GM21381 (cell line): ENCODE results near the gene NFIA.

Experiments used
- ATAC-seq: cut with Tn5 transposase; IDR thresholded peaks from one replicate; pipeline ENCODE4 v1.9.1; 2021; ENCODE audit warnings: mild to moderate bottlenecking, moderate library complexity; ENCODE audit not compliant: unreplicated experiment

Gene NFIA

DNA sequence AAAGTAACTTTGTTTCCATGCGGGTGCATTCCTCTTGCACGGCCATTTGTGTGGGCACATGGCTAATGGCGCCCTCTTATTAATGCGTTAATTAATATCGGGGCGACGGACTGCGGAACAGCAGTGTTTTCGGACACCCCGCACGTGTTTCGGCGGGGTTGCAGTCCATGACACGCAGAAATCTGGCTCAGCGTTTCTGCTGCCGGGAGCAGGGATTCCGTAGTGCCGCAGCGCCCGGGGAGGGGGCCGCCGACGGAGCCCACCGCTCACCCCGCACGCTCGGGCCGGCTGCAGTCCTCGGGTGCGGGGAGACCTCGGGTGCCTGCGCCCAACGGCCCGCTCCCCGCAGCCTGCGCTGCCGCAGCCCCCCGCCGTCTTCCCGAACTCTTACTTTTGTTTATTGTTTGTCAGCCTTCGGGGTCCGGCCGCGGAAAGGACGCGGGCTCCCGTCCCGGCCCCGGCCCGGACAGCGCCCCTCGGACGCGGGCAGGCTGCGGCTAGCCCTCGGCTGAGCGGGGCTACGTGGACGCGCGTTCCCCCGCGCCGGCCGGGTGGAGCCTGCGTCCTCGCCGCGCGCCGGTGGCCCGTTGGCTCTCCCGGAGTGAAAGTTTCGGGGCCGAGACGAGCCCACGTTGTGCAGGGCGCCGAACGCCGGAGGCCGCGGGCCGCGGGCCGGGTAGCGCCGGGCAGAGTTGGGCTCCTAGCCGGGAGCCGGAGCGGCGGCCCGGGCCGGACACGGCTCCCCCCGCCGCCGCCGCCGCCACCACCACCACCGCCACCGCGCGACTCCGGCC, 849 bp downstream of the NFIA start:
- no peak for ATAC-seq

DNA sequence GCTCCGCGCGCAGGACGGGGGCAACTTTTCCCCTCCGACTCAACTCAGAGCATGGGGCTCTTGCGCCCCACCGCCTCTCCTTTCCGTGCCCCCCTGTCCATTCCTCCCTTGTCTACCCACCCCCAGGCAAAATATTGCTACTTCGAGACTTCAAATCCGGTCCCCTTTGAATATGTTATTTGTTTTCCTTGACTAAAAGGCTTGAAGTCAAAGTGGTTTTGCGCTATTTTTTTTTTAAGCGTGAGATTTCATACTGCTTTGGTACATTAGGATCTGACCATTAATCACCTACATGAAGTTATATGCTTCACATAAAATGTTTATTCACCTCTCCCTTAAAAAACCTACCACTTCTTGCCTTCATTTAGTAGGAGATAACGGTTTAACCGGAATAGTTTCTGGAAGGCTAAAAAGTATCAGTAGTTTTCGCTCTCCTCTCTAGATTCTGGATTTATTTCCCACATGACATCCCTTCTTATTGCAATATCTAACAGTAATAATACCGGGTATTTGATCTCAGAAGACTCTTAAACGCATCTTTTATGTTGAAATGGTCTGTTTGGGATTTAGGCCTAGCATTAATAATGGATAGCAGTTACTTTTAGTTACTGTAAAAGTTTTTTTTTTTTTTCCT, 1.6 kb downstream of the NFIA start:
- ATAC-seq = no peak

DNA sequence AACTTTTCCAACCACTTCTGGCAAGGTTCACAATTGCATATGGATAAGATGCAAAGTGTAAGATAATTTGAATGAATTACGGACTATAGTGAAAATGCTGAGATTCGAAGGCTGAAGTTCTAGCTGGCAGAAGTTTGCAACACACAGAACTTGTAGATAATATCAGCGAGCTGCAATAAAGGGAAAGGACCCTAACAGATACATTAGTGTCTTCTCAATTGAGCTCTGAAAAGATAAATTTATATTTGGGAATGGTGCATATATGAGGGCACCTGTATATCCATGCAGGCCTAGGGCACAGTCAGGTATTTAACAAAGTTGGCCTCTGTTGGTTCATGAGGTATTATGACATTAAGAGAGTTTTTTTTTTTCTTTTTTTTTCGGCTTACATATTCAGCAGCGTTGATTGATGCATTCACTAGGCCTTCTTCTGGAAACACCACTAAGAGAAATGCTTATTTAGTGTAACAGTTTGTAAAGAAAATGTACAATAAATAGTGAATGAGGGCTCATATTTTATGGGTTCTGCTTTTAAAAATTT, 2.2 kb downstream of the NFIA start:
- no peak for ATAC-seq

DNA sequence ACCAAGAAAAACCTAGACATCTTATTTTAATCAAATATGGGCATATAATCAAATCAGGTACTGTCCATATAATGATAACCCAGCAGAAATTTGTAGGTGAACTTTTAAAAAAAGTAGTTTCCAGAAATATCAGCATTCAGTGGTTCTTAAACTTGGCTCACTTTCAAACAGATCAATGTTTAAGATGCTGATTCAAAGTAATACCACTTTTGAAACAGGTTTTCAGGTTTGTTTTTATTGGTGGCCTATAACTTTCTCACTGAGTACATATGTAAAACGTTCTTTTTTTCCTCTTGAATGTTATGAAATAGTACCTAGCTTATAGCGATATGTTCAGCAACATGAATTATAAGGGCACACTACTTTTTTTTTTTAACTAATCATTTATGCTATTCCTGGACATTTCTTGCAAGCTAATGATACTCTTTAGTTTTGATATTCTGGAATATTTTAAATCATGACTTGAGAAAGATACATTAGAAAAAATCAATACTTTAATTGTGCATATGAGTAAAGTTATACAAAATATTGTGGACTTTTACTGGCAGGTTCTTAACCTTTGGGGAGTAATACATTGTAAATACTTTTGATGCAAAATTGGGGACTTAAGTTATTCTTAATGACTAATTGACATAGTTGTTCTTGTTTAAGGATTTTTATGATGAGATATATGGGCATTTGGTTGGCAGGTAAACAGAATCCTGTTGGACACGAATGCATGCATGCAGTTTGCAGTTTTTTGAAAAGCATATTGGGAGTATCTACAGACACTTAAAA, 3.0 kb downstream of the NFIA start:
- ATAC-seq = no peak

DNA sequence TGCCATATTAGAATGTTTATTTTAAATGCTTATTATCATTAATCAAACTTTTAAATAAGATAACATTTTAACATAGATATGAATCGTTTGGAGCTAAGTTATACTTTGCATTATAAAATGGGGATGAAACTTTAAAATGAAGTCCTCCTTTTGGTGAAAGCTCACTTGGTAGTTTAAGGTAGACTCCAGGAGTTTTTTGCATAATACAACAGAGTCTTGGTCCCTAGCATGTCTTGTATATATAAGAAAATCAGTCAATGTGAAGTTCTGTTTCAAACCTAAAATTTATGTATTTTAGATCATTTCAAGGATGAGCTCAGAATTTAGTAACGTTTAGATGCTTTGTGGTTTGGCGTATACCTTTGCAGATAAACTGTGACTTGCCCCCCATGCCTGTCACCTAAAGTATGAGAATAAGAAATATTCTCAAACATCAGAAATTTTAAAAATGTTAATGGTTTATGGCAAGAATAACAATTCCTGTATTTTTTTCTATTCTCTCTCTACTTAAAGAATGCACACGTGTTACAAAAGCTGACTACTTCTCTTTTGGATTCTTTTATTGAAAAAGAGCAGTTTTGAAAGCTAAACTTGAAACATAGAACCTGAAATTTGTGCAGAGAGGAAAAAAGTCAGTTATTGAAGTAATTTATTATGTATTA, 3.8 kb downstream of the NFIA start:
- no peak for ATAC-seq

DNA sequence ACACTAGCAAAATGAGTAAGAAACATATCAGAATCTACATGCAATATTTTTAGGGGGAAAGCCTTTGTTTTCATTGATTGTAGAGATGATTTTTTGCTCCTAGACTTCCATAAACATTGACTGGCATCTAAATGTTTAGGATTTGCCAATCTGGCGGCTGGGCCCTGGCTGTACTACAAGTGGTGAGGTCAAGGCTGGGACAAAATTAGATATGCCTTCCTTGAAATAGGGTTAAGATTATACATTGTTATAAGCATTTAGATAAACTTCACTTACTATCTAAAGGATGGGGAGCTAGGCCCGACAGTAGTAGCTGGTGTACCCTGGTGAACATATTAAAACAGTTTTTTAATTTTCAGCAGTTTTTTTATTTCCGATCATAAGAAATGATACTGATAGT, 5.2 kb downstream of the NFIA start:
- ATAC-seq = no peak

DNA sequence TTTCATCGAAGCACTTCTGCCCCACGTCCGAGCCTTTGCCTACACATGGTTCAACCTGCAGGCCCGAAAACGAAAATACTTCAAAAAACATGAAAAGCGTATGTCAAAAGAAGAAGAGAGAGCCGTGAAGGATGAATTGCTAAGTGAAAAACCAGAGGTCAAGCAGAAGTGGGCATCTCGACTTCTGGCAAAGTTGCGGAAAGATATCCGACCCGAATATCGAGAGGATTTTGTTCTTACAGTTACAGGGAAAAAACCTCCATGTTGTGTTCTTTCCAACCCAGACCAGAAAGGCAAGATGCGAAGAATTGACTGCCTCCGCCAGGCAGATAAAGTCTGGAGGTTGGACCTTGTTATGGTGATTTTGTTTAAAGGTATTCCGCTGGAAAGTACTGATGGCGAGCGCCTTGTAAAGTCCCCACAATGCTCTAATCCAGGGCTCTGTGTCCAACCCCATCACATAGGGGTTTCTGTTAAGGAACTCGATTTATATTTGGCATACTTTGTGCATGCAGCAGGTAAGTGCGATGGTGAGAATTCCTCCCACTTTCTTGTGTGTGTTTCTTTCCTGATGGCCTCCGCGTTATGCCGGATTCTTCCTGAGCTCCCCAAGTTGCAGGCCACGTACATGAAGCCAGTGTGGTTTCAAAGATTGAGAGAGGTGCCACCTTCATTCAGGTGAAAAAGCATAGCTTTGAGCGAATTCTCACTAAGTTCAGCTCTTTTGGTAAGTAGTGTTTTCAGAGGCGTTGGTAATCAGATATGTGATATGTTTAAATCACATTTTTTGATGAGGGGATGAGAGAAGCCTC, 6.0 kb downstream of the NFIA start:
- ATAC-seq = no peak

DNA sequence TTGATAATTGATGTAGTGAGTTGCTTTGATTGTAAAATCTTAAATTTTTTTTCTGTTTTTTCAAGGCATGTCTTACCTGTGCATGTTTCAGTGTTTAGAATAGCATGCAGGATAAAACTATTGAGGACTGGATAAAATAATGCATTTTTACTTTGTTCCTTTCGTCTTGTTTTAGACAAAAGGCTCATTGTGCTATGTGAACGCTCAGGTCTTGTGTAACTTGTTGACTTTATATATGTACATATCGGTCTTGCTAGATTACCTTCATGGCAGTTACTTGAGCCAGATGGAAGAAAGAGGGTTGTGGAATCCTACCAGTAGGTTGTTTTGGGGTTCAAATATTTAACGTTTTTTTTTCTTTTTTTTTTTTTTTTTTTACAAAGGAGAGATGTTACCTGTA, 7.0 kb downstream of the NFIA start:
- ATAC-seq = no peak

DNA sequence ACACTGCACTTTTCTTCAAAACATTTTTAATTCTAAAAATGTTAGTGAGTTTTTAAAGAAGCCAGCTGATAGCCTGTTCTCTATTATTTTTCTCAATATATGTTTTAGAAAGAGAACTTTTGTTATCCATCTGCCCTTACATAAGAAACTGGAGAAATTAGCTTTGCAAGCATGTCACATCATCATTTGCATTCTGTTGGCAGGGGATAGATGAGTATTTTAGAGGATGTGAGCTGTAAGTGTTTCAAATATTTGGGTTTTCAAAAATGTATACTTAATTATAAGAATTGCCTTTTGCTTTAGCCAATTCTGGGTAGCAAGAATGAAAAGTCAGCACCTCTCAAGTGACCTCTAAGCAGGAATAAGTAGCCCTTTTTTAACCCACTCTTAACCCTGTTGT, 7.4 kb downstream of the NFIA start:
- no peak for ATAC-seq

DNA sequence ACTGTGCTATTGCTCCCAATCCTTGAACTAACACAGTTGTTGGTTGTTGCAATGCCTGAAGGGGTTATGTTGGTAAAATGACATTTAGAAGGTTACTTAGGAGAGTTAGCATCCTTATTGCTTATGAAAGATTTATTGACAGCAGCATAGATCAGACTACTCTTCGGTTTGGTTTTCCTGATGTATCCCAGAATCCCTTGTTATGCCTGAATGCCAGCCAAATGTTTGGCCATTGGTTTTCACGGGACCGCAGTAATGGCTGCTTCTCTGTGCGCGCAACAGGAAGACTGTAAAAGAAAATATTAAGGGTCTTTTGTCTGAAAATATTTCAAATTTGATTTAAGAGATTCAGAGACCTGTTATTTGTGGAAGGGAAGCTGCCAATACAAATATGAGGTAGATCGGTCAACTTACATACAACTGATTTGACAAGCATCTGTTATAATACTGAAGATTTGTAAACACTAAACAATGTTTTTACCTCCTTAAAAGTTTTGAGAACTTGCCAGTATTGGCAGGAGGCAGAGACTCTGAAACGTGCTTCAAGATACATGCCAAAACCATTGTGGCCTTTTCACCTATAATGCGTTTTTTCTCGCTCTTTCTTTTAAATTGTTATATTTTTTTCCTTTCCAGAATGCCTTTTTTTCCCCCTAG, 8.3 kb downstream of the NFIA start:
- ATAC-seq = no peak

DNA sequence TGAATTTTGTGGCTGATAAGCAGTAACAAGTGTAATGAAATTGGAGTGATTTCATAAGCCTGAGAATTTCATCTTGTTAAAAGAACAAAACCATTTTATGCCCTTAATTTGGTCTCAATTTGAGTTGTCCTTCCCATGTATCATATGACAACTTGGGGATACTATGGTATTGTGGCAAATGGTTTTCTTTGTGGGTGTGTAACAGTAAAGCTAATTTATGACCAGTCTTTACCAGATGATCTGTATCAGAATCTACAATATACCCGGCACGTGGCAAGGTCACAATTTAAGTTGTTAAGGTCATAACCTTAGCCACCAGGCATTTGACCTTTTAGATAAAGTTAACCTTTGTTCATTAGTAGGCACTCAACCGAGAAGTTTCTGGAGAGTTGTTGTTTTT, 9.1 kb downstream of the NFIA start:
- no peak for ATAC-seq

DNA sequence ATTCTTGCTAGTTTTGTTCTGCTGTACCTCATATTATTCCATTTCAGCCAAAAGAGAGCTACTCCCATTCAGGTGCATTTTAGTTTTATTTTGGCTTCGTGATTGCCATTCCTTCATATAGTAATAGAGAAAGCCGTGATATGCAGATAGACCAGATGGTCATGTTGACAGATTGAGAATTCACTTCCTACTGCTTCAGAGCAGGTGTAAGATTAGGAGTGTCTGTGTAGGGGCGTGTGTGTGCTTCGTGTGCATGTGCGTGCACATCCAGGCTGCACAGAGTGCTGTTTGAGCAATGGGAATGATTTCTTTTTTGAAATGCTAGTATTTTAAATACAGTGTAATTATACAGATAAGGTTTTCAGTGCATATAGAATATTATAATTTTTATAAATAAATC, 10.3 kb downstream of the NFIA start:
- ATAC-seq = no peak

DNA sequence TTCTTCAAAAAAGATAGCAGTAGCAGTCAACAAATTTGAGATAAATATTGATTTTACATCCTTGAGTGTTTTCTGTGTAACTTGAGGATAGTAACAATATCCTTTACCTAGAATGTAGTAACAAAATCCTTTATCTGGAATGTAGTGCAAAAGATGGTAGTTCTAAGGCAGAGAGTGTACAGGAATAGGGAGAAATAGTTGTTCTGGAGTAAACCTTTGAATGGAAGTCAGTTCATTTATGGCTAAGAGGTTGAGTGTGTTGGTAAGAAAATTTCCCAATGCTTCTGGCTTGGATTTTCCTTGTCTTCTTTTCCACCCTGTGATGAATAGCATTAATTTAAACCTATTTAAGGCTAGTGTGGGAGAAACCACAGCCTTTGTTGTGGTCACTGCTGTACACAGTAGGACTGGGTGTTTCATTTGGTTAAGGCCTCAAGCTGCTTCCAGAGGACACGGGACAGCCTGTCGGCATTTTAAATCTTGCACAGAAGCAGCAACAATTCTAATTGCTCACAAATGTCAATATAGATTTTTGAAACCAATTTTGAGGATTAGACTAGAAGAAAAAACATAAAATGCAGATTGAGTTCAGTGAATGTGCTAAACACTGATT, 11.3 kb downstream of the NFIA start:
- ATAC-seq = no peak

DNA sequence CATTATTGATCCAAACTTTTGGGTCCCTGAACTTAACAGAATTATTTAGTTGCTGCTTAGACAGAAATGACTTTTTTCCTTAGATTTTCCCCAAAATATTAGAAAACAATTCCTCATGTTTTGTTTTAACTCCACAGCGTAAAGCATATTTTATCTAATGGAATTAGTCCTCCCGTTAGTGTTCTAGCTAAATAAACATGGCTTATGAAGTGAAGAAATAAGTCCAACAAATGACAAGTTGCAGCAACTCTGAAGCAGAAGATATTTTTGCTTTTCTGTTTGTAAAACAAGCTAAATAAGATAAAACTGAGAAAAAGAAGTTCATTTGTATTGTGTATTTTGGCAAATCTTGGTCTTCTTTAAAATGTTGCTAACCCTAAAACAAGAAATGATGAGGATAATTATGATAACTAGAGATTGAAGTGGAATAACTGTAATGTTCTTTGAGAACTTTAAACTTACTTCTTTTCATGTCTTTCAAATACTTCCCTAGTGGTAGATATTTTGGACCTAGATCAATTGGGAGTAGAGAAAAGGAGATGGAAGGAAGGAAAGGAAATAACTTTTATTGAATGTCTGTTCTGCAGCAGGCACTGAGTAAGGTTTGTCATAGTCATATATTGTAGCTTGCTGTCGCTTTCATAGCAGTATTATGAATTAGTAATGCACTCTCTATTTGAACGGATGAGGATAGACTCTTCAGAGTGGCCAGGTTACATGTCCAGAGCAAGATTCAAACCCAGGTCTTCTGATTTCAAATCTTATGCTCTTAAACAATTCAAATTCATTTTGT, 12.5 kb downstream of the NFIA start:
- no peak for ATAC-seq

DNA sequence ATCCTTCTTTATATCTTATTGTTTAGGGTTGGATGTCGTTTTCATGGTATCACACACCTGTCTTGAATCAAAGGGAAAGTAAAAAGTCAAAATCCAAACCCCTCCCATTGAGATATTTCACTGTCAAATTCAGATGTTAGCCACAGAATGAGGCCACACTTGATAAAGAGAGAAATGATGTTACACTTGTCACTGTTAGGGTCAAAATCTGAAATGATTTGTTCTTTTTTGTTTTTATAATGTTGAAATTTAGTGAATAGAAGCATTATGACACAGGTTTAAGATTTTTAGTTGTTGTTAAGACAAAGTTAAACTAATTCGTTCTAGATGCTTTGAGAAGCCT, 13.1 kb downstream of the NFIA start:
- no peak for ATAC-seq

DNA sequence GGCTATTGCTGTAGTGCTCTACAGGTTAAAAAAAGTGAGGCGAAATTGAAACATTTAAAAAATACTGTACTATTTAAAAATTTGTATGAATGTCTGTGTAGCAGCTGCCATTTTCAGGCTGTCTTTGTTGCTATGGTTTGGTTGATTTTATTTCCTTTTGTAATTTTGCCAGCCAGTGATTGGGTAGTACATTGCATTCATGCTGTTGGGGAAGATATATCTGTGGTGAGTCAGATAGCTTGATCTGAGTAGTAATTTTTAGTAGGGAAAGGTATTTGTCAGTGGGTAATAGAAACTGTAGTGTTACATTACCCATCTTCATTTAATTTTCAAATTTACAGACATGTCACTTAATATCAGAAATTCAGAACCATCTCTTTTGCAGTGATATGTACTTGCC, 15.0 kb downstream of the NFIA start:
- ATAC-seq = no peak

DNA sequence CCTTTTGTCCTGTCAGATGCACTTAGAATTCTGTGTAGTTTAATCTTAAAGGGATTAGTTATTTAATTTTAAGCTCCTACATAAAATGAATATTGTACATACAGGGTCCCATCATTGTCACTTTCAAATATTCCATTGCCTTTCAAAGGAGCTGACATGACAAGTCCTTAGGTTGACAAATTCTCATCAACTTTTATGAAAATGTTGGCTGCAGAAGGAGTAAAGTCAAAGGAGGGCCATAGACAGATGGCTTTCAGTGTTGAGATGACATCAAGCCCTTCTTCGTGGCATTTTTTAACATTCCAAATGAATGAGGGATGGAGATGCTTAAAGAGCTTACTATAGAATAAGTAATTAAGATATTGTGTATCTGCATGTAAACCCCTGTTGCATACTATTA, 15.4 kb downstream of the NFIA start:
- no peak for ATAC-seq

DNA sequence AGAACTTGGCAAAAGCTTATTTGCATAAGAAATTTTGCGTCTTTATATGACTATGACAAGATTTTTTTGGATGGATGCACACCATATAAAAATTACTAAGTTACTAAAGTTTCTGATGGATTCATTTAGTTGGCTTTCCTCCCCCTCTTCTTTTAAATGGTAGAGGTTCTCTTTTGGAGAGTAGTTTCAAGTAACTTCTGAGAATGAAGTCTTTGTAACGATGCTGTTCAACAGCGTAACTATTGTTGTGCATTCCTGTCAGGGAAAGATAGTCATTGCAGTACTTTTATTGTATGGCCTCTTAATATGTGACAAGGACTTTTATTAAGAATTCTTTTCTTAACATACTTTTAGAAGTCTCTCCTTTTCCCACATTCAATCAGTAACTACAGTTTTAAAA, 16.0 kb downstream of the NFIA start:
- ATAC-seq = no peak
